OCI-LY7 (cell line): ENCODE data around the gene GATAD2B. TPM values are rescaled to one million over a fixed set of nuclear protein-coding genes. Genes with fewer than 3 reads are reported as not detected.

Source experiments
- BruUV-seq: library from RNA; stranded (reverse); fragments of 400-500 nt; replicated peaks from 2 replicates; lab custom pipeline; 2021; lab: Mats Ljungman, UMichigan
- CTCF ChIA-PET: fragments of 300-600 bp; sonication (Branson Sonifier 250); formaldehyde crosslinking; loops from one replicate; lab custom pipeline; 2022; ENCODE audit warnings: antibody characterized with exemption; ENCODE audit not compliant: unreplicated experiment; lab: Charles Lee
- POLR2A ChIA-PET: fragments of 300-600 bp; sonication (Branson Sonifier 250); formaldehyde crosslinking; loops from one replicate; lab custom pipeline; 2022; ENCODE audit warnings: antibody characterized with exemption; lab: Charles Lee
- DNase-seq: peaks from one replicate; pipeline ENCODE4 v3.0.0-alpha.2; 2015; ENCODE audit warnings: low spot score
- H2AFZ ChIP-seq: fragments of 200-600 bp; sonication (generic), shearing (Covaris generic); 2 replicates; pipeline ENCODE4 v1.6.1; 2014; ENCODE audit warnings: mild to moderate bottlenecking, antibody characterized with exemption, low read length, moderate library complexity
- H3K27ac ChIP-seq: fragments of 200-600 bp; sonication (generic); 2 replicates; pipeline ENCODE4 v1.5.1; 2014; ENCODE audit warnings: mixed run types, low read depth, mild to moderate bottlenecking, moderate library complexity, low read length, inconsistent platforms; ENCODE audit not compliant: poor library complexity, severe bottlenecking
- H3K36me3 ChIP-seq: fragments of 200-600 bp; sonication (generic); 2 replicates; pipeline ENCODE4 v1.6.1; 2014; ENCODE audit warnings: mild to moderate bottlenecking, antibody characterized with exemption, low read length, moderate library complexity, mixed read lengths; ENCODE audit not compliant: insufficient read depth
- H3K4me1 ChIP-seq: fragments of 200-600 bp; sonication (generic); 2 replicates; pipeline ENCODE4 v1.5.1; 2014; ENCODE audit warnings: mild to moderate bottlenecking, low read length; ENCODE audit not compliant: insufficient read depth, poor library complexity, severe bottlenecking
- H3K4me2 ChIP-seq: fragments of 200-600 bp; sonication (generic); 2 replicates; pipeline ENCODE4 v1.6.1; 2014; ENCODE audit warnings: mild to moderate bottlenecking, low read length
- H3K4me3 ChIP-seq: fragments of 200-600 bp; sonication (generic); 2 replicates; pipeline ENCODE4 v1.5.1; 2014; ENCODE audit warnings: mild to moderate bottlenecking, low read depth, low read length; ENCODE audit not compliant: poor library complexity, severe bottlenecking
- H3K79me2 ChIP-seq: fragments of 200-600 bp; sonication (generic); 2 replicates; pipeline ENCODE4 v1.6.1; 2016; ENCODE audit warnings: low read depth, mild to moderate bottlenecking, low read length, moderate library complexity, mixed read lengths; ENCODE audit not compliant: insufficient read depth
- H3K9me2 ChIP-seq: fragments of 200-600 bp; sonication (generic); 2 replicates; pipeline ENCODE4 v1.6.1; 2016; ENCODE audit warnings: mild to moderate bottlenecking, low read length, mixed read lengths; ENCODE audit not compliant: insufficient read depth
- H3K9me3 ChIP-seq: fragments of 200-600 bp; sonication (generic); 2 replicates; pipeline ENCODE4 v1.6.1; 2014; ENCODE audit warnings: mild to moderate bottlenecking, mixed run types, low read length, mixed read lengths
- H4K20me1 ChIP-seq: fragments of 200-600 bp; sonication (generic); 2 replicates; pipeline ENCODE4 v1.6.1; 2014; ENCODE audit warnings: mild to moderate bottlenecking, antibody characterized with exemption, low read length, moderate library complexity, mixed read lengths; ENCODE audit not compliant: insufficient read depth
- CTCF ChIP-seq: fragments of 200-600 bp; sonication (generic); conservative IDR thresholded peaks from 2 replicates; pipeline ENCODE4 v1.5.1; 2014; ENCODE audit warnings: mild to moderate bottlenecking, antibody characterized with exemption, low read length, moderate library complexity, mixed read lengths
- EZH2phosphoT487 ChIP-seq: fragments of 200-600 bp; sonication (generic); IDR thresholded peaks from 2 replicates; pipeline ENCODE4 v1.6.1; 2018; ENCODE audit warnings: low read depth, borderline replicate concordance, mild to moderate bottlenecking, mixed run types, antibody characterized with exemption, low read length, moderate library complexity, mixed read lengths
- intact Hi-C: fragments of 100-400 bp; cut with micrococcal nuclease; formaldehyde crosslinking; loops from one replicate; pipeline ENCODE4 v1.10.0; 2022; ENCODE audit not compliant: unreplicated experiment
- total RNA-seq, 2 experiments: library from RNA; depleted of rRNA in 1 of 2; stranded (reverse); fragments of >200 nt in 1 of 2; shearing (Covaris generic) in 1 of 2; gene quantifications; 2 replicates each; pipeline ENCODE4 v1.2.3, GENCODE V29; 2014 to 2022

GATAD2B gene
- total RNA-seq, 2 experiments from 2014 or later = 11.2 to 65.2 TPM

GRCh38 chr1:153801028-153801625 lies 121.6 kb downstream of the GATAD2B start:
- no peak overlapping the region for H3K4me2 ChIP-seq
- no peak overlapping the region for H3K27ac ChIP-seq
- no peaks in the 10 kb centered on the region for H3K9me2 ChIP-seq
- H3K4me3 ChIP-seq = no peak overlapping the region
- ChIA-PET CTCF (interaction anchor here (1.0 kb wide), 1 partner anchor 186 kb away, joined by 3 read pairs; no protein-coding TSS in a partner anchor), POLR2A (no interaction called here)
- no TSS peak for BruUV-seq
- DNase-seq = no peak
- H3K9me3 ChIP-seq = no peaks in the 10 kb centered on the region
- TF ChIP-seq EZH2phosphoT487 (no peak), CTCF (no peak)
- no peak overlapping the region for H2AFZ ChIP-seq
- H3K36me3 ChIP-seq = peaks cover 12% of the 10 kb centered on the region; the same call in 1 of the 2 replicates
- H3K4me1 ChIP-seq = peaks cover 31% of the 10 kb centered on the region
- no peaks in the 10 kb centered on the region for H4K20me1 ChIP-seq
- no peaks in the 10 kb centered on the region for H3K79me2 ChIP-seq
- intact Hi-C loops = no loop called here

GRCh38 chr1:153800516-153800915 lies 122.3 kb downstream of the GATAD2B start:
- Histone ChIP-seq H3K9me3 (no peaks in the 10 kb centered on the region), H3K27ac (no peak overlapping the region), H3K4me1 (peaks cover 24% of the 10 kb centered on the region), H3K36me3 (peaks cover 12% of the 10 kb centered on the region; the same call in 1 of the 2 replicates), H2AFZ (no peak overlapping the region), H3K4me2 (no peak overlapping the region), H3K79me2 (no peaks in the 10 kb centered on the region), H4K20me1 (no peaks in the 10 kb centered on the region), H3K9me2 (no peaks in the 10 kb centered on the region), H3K4me3 (no peak overlapping the region)
- TF ChIP-seq EZH2phosphoT487 (no peak), CTCF (no peak)
- ChIA-PET CTCF (no interaction called here), POLR2A (no interaction called here)
- no TSS peak for BruUV-seq
- intact Hi-C loops = no loop called here
- DNase-seq = no peak
